HepG2 (cell line): Measurements from ENCODE around the gene VARS1. TPM values are rescaled to one million over a fixed set of nuclear protein-coding genes. Genes with fewer than 3 reads are reported as not detected.

Source experiments
- DMAP1 ChIP-seq: IDR thresholded peaks from 2 replicates; pipeline ENCODE4 v1.6.1; 2016
- ETV5 ChIP-seq: IDR thresholded peaks from 2 replicates; pipeline ENCODE4 v1.6.1; 2018; ENCODE audit warnings: missing biosample characterization, missing genetic modification reagents, inconsistent platforms, borderline replicate concordance
- FOXP1 ChIP-seq, 2 experiments: fragments of 450-650 bp in 1 of 2; IDR thresholded peaks; 2 replicates each; pipeline ENCODE4 v1.6.1; 2017 to 2018; ENCODE audit warnings: antibody characterized with exemption in 1 of 2
- GABPA ChIP-seq, 2 experiments: IDR thresholded peaks; 2 replicates each; pipeline ENCODE4 v1.6.1; 2011 to 2016; ENCODE audit warnings: low read depth in 2 of 2, low read length in 1 of 2, missing biosample characterization in 1 of 2, missing genetic modification characterization in 1 of 2
- GPN1 ChIP-seq: sonication (generic); formaldehyde crosslinking; IDR thresholded peaks from 2 replicates; pipeline ENCODE4 v1.5.1; 2020; ENCODE audit warnings: missing genetic modification reagents, borderline replicate concordance
- HNRNPH1 ChIP-seq: fragments of 200-400 bp; formaldehyde crosslinking; optimal IDR thresholded peaks from 2 replicates; pipeline ENCODE3; 2017; ENCODE audit warnings: mild to moderate bottlenecking, low read depth, low read length
- IKZF5 ChIP-seq: IDR thresholded peaks from 2 replicates; pipeline ENCODE4 v1.6.1; 2018; ENCODE audit warnings: missing genetic modification reagents, mild to moderate bottlenecking, missing compliant biosample characterization
- KAT8 ChIP-seq: IDR thresholded peaks from 2 replicates; pipeline ENCODE4 v1.6.1; 2016; ENCODE audit warnings: missing genetic modification reagents, missing compliant biosample characterization
- MXI1 ChIP-seq: IDR thresholded peaks from 3 replicates; pipeline ENCODE4 v1.6.1; 2012; ENCODE audit warnings: low read depth, low read length, inconsistent platforms, borderline replicate concordance
- TBX2 ChIP-seq: sonication (generic); formaldehyde crosslinking; IDR thresholded peaks from 2 replicates; pipeline ENCODE4 v1.5.0; 2020; ENCODE audit warnings: missing genetic modification reagents, mild to moderate bottlenecking, borderline replicate concordance
- ZFY ChIP-seq: sonication (generic); formaldehyde crosslinking; IDR thresholded peaks from 2 replicates; pipeline ENCODE4 v1.4.0; 2020; ENCODE audit warnings: missing genetic modification reagents
- ZNF260 ChIP-seq: sonication (generic); formaldehyde crosslinking; IDR thresholded peaks from 2 replicates; pipeline ENCODE4 v1.4.0; 2020; ENCODE audit warnings: missing genetic modification reagents, low read depth, mild to moderate bottlenecking, borderline replicate concordance
- polyA plus RNA-seq, 8 experiments: library from polyadenylated mRNA; depleted of rRNA in 3 of 8; stranded (reverse) in 7 of 8; unstranded in 1 of 8; fragments of >200 nt; fragmentation: Illumina TruSeq in 4 of 8; extraction: Trizol in 4 of 8; gene quantifications; 2 replicates each; pipeline versions ENCODE4 v1.2.1 to v1.2.3, GENCODE V29; 2011 to 2016; ENCODE audit warnings: low read depth in 4 of 8, missing spikeins in 1 of 8, mixed read lengths in 1 of 8; ENCODE audit not compliant: insufficient read depth in 1 of 8
- total RNA-seq, 5 experiments: library from RNA; depleted of rRNA; stranded (reverse); fragments of >200 nt; fragmentation: Illumina TruSeq; extraction: Trizol; gene quantifications; 2 replicates each; pipeline ENCODE4 v1.2.3, GENCODE V29; 2016; ENCODE audit warnings: low read depth in 1 of 5
- TF ChIP-seq, protein P1 (sequence below): sonication (generic); formaldehyde crosslinking; IDR thresholded peaks from one replicate; pipeline ENCODE4 v1.5.1; 2020; ENCODE audit warnings: mild to moderate bottlenecking, missing genetic modification reagents; ENCODE audit errors: not compliant biosample characterization
- TF ChIP-seq, protein P2 (sequence below): sonication (generic); formaldehyde crosslinking; conservative IDR thresholded peaks from 2 replicates; pipeline ENCODE4 v1.4.0; 2020; ENCODE audit warnings: missing genetic modification reagents
- TF ChIP-seq, protein P3 (sequence below): sonication (generic); formaldehyde crosslinking; IDR thresholded peaks from 2 replicates; pipeline ENCODE4 v1.4.0; 2020; ENCODE audit warnings: low read depth, mild to moderate bottlenecking, missing genetic modification reagents

The VARS1 gene
- total and polyA plus RNA-seq, 2 of the 13 experiments (the other 11 are each of a cell fraction or from before 2014, with no cell fraction given), result 14.7 to 56.1 TPM

GRCh38 chr6:31776989-31777666 lies 18.4 kb downstream of the VARS1 start, which contains the start of gene VWA7 (continued):
- TF ChIP-seq, protein P1, sequence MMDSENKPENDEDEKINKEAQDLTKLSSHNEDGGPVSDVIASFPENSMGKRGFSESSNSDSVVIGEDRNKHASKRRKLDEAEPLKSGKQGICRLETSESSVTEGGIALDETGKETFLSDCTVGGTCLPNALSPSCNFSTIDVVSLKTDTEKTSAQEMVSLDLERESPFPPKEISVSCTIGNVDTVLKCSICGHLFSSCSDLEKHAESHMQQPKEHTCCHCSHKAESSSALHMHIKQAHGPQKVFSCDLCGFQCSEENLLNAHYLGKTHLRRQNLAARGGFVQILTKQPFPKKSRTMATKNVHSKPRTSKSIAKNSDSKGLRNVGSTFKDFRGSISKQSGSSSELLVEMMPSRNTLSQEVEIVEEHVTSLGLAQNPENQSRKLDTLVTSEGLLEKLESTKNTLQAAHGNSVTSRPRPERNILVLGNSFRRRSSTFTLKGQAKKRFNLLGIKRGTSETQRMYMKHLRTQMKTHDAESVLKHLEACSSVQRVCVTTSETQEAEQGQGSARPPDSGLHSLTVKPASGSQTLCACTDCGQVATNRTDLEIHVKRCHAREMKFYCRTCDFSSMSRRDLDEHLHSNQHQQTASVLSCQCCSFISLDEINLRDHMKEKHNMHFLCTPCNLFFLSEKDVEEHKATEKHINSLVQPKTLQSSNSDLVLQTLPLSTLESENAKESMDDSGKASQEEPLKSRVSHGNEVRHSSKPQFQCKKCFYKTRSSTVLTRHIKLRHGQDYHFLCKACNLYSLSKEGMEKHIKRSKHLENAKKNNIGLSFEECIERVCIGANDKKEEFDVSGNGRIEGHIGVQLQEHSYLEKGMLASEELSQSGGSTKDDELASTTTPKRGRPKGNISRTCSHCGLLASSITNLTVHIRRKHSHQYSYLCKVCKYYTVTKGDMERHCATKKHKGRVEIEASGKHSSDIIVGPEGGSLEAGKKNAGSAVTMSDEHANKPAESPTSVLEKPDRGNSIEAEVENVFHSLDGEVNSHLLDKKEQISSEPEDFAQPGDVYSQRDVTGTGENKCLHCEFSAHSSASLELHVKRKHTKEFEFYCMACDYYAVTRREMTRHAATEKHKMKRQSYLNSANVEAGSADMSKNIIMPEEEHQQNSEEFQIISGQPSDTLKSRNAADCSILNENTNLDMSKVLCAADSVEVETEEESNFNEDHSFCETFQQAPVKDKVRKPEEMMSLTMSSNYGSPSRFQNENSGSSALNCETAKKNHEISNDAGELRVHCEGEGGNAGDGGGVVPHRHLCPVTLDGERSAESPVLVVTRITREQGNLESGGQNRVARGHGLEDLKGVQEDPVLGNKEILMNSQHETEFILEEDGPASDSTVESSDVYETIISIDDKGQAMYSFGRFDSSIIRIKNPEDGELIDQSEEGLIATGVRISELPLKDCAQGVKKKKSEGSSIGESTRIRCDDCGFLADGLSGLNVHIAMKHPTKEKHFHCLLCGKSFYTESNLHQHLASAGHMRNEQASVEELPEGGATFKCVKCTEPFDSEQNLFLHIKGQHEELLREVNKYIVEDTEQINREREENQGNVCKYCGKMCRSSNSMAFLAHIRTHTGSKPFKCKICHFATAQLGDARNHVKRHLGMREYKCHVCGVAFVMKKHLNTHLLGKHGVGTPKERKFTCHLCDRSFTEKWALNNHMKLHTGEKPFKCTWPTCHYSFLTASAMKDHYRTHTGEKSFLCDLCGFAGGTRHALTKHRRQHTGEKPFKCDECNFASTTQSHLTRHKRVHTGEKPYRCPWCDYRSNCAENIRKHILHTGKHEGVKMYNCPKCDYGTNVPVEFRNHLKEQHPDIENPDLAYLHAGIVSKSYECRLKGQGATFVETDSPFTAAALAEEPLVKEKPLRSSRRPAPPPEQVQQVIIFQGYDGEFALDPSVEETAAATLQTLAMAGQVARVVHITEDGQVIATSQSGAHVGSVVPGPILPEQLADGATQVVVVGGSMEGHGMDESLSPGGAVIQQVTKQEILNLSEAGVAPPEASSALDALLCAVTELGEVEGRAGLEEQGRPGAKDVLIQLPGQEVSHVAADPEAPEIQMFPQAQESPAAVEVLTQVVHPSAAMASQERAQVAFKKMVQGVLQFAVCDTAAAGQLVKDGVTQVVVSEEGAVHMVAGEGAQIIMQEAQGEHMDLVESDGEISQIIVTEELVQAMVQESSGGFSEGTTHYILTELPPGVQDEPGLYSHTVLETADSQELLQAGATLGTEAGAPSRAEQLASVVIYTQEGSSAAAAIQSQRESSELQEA (CRISPR knock-in tag), result no peak
- TF ChIP-seq ETV5 (CRISPR knock-in tag) (peak; percentile 47; the same call in 1 of the 2 replicates), ZFY (CRISPR knock-in tag) (peak; percentile 65), MXI1 (peak; percentile 68; the same call in 2 of the 3 replicates), GABPA (IDR thresholded peaks at IDR 0.05; ENCODE audit: low read depth, low read length) (no peak), GABPA (CRISPR knock-in tag; IDR thresholded peaks at IDR 0.05; ENCODE audit: low read depth) (no peak; the same call in 1 of the 2 replicates), DMAP1 (CRISPR knock-in tag) (peak; percentile 63; the same call in 1 of the 2 replicates), FOXP1 (IDR thresholded peaks at IDR 0.05) (no peak), FOXP1 (CRISPR knock-in tag; IDR thresholded peaks at IDR 0.05) (peak; percentile 34; the same call in 1 of the 2 replicates), TBX2 (CRISPR knock-in tag) (peak; percentile 84), GPN1 (CRISPR knock-in tag) (no peak), IKZF5 (CRISPR knock-in tag) (peak; percentile 81; the same call in 1 of the 2 replicates), KAT8 (CRISPR knock-in tag) (peak; percentile 65), ZNF260 (CRISPR knock-in tag) (no peak), HNRNPH1 (peak; percentile 40)
- TF ChIP-seq, protein P2, sequence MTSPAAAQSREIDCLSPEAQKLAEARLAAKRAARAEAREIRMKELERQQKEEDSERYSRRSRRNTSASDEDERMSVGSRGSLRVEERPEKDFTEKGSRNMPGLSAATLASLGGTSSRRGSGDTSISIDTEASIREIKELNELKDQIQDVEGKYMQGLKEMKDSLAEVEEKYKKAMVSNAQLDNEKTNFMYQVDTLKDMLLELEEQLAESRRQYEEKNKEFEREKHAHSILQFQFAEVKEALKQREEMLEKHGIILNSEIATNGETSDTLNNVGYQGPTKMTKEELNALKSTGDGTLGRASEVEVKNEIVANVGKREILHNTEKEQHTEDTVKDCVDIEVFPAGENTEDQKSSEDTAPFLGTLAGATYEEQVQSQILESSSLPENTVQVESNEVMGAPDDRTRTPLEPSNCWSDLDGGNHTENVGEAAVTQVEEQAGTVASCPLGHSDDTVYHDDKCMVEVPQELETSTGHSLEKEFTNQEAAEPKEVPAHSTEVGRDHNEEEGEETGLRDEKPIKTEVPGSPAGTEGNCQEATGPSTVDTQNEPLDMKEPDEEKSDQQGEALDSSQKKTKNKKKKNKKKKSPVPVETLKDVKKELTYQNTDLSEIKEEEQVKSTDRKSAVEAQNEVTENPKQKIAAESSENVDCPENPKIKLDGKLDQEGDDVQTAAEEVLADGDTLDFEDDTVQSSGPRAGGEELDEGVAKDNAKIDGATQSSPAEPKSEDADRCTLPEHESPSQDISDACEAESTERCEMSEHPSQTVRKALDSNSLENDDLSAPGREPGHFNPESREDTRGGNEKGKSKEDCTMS (CRISPR knock-in tag), result no peak
- TF ChIP-seq, protein P3, sequence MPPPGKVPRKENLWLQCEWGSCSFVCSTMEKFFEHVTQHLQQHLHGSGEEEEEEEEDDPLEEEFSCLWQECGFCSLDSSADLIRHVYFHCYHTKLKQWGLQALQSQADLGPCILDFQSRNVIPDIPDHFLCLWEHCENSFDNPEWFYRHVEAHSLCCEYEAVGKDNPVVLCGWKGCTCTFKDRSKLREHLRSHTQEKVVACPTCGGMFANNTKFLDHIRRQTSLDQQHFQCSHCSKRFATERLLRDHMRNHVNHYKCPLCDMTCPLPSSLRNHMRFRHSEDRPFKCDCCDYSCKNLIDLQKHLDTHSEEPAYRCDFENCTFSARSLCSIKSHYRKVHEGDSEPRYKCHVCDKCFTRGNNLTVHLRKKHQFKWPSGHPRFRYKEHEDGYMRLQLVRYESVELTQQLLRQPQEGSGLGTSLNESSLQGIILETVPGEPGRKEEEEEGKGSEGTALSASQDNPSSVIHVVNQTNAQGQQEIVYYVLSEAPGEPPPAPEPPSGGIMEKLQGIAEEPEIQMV (CRISPR knock-in tag), result no peak
